SK-N-SH (cell line): ENCODE data around the gene ADGRD2.

Source experiments
- CTCF ChIP-seq: fragments of 200-600 bp; sonication (generic); IDR thresholded peaks from 2 replicates; pipeline ENCODE4 v1.6.1; 2017; ENCODE audit warnings: antibody characterized with exemption, mild to moderate bottlenecking, moderate library complexity
- GABPA ChIP-seq: IDR thresholded peaks from 2 replicates; pipeline ENCODE4 v1.4.0; 2012; ENCODE audit warnings: low read depth, mild to moderate bottlenecking
- MXI1 ChIP-seq: IDR thresholded peaks from 2 replicates; pipeline ENCODE4 v1.6.1; 2012; ENCODE audit warnings: mild to moderate bottlenecking, low read depth, low read length, improper control_type of control experiment
- RAD21 ChIP-seq: IDR thresholded peaks from 2 replicates; pipeline ENCODE4 v1.6.1; 2012; ENCODE audit warnings: mild to moderate bottlenecking, low read length
- REST ChIP-seq: IDR thresholded peaks from 2 replicates; pipeline ENCODE4 v1.6.1; 2012; ENCODE audit warnings: mild to moderate bottlenecking, low read depth, low read length, moderate library complexity

- TF ChIP-seq RAD21 (no peak), GABPA (no peak), CTCF (no peak), REST (no peak), MXI1 (no peak)
These were observed 19.0 kb downstream of the ADGRD2 start for GRCh38 chr9:124469011-124469832.
